H1 (cell line): ENCODE measurements around the gene ENTPD2. TPM values are rescaled to one million over a fixed set of nuclear protein-coding genes. Genes with fewer than 3 reads are reported as not detected.

Experiments used
- CHD2 ChIP-seq: IDR thresholded peaks from 2 replicates; pipeline ENCODE4 v1.6.1; 2012; ENCODE audit warnings: low read length, improper control_type of control experiment
- CREB1 ChIP-seq: IDR thresholded peaks from 2 replicates; pipeline ENCODE4 v1.6.1; 2012; ENCODE audit warnings: inconsistent platforms
- POLR2AphosphoS5 ChIP-seq: IDR thresholded peaks from 2 replicates; pipeline ENCODE4 v1.6.1; 2011; ENCODE audit warnings: low read depth, low read length
- POU5F1 ChIP-seq: IDR thresholded peaks from 2 replicates; pipeline ENCODE4 v1.6.1; 2011; ENCODE audit warnings: low read depth, mild to moderate bottlenecking, low read length, moderate library complexity
- polyA plus RNA-seq, 7 experiments: library from polyadenylated mRNA; depleted of rRNA in 3 of 7; stranded (reverse) in 5 of 7; unstranded in 2 of 7; fragments of >200 nt in 5 of 7; fragments of 200-250 nt in 2 of 7; gene quantifications; 1 replicate in 5 of 7; 2 replicates in 1 of 7; 4 replicates in 1 of 7; pipeline versions ENCODE4 v1.2.1 to v1.2.3, GENCODE V29; 2011 to 2013; ENCODE audit warnings: missing spikeins in 2 of 7, mixed read lengths in 2 of 7
- total RNA-seq: library from RNA; stranded (reverse); fragmentation: NEBNext Ultra II Directional; extraction: Animal tissue kit (Norgen Biotek cat#: 25700); gene quantifications from 2 replicates; pipeline ENCODE4 v1.2.1, GENCODE V29; 2021
- TF ChIP-seq, protein P1 (sequence below): fragments of 300-600 bp; sonication (generic); IDR thresholded peaks from 2 replicates; pipeline ENCODE4 v1.7.1; 2012; ENCODE audit warnings: low read length, moderate library complexity, mild to moderate bottlenecking, inconsistent platforms; ENCODE audit not compliant: insufficient replicate concordance

Gene ENTPD2
- total and polyA plus RNA-seq, 2 of the 8 experiments (the other 6 are each of a cell fraction or from before 2014, with no cell fraction given), result 0.65 to 3.8 TPM

DNA sequence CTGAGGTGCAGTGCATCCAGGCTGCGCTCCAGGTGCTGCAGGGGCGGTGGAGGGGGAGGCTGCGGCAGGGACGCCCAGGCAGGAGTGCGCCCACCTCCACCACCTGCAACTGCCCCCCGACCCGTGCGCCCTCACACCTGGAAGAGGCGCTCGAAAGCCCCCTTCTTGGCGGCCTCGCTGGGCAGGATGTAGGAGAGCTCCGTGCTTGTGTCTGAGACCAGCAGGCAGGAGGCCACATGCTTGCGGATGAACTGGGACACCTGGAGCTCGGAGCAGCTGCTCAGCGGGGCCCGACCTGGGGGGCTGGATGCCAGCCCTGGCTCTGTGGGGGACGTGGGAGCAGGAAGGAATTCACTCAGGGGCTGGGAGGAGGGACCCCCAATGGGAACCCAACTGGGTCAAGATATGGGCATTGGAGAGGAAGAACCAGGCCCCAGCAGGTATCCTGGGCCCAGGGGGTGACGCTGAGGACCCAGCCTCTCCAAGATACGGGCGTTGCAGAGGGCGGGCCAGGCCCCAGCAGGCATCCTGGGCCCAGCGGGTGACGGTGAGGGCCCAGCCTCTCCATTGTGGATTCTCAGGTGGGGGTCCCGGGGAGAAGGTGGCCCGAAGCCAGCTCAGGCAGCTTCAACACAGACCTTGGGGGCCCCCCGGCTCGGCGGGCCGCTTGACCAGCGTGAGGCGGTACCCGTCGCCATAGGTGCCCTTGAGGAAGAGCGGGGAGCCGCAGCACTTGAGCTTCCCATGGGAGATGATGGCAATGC, 38.9 kb downstream of the ENTPD2 start (continued):
- TF ChIP-seq, protein P1, sequence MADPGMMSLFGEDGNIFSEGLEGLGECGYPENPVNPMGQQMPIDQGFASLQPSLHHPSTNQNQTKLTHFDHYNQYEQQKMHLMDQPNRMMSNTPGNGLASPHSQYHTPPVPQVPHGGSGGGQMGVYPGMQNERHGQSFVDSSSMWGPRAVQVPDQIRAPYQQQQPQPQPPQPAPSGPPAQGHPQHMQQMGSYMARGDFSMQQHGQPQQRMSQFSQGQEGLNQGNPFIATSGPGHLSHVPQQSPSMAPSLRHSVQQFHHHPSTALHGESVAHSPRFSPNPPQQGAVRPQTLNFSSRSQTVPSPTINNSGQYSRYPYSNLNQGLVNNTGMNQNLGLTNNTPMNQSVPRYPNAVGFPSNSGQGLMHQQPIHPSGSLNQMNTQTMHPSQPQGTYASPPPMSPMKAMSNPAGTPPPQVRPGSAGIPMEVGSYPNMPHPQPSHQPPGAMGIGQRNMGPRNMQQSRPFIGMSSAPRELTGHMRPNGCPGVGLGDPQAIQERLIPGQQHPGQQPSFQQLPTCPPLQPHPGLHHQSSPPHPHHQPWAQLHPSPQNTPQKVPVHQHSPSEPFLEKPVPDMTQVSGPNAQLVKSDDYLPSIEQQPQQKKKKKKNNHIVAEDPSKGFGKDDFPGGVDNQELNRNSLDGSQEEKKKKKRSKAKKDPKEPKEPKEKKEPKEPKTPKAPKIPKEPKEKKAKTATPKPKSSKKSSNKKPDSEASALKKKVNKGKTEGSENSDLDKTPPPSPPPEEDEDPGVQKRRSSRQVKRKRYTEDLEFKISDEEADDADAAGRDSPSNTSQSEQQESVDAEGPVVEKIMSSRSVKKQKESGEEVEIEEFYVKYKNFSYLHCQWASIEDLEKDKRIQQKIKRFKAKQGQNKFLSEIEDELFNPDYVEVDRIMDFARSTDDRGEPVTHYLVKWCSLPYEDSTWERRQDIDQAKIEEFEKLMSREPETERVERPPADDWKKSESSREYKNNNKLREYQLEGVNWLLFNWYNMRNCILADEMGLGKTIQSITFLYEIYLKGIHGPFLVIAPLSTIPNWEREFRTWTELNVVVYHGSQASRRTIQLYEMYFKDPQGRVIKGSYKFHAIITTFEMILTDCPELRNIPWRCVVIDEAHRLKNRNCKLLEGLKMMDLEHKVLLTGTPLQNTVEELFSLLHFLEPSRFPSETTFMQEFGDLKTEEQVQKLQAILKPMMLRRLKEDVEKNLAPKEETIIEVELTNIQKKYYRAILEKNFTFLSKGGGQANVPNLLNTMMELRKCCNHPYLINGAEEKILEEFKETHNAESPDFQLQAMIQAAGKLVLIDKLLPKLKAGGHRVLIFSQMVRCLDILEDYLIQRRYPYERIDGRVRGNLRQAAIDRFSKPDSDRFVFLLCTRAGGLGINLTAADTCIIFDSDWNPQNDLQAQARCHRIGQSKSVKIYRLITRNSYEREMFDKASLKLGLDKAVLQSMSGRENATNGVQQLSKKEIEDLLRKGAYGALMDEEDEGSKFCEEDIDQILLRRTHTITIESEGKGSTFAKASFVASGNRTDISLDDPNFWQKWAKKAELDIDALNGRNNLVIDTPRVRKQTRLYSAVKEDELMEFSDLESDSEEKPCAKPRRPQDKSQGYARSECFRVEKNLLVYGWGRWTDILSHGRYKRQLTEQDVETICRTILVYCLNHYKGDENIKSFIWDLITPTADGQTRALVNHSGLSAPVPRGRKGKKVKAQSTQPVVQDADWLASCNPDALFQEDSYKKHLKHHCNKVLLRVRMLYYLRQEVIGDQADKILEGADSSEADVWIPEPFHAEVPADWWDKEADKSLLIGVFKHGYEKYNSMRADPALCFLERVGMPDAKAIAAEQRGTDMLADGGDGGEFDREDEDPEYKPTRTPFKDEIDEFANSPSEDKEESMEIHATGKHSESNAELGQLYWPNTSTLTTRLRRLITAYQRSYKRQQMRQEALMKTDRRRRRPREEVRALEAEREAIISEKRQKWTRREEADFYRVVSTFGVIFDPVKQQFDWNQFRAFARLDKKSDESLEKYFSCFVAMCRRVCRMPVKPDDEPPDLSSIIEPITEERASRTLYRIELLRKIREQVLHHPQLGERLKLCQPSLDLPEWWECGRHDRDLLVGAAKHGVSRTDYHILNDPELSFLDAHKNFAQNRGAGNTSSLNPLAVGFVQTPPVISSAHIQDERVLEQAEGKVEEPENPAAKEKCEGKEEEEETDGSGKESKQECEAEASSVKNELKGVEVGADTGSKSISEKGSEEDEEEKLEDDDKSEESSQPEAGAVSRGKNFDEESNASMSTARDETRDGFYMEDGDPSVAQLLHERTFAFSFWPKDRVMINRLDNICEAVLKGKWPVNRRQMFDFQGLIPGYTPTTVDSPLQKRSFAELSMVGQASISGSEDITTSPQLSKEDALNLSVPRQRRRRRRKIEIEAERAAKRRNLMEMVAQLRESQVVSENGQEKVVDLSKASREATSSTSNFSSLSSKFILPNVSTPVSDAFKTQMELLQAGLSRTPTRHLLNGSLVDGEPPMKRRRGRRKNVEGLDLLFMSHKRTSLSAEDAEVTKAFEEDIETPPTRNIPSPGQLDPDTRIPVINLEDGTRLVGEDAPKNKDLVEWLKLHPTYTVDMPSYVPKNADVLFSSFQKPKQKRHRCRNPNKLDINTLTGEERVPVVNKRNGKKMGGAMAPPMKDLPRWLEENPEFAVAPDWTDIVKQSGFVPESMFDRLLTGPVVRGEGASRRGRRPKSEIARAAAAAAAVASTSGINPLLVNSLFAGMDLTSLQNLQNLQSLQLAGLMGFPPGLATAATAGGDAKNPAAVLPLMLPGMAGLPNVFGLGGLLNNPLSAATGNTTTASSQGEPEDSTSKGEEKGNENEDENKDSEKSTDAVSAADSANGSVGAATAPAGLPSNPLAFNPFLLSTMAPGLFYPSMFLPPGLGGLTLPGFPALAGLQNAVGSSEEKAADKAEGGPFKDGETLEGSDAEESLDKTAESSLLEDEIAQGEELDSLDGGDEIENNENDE, result no peak
- no peak for TF ChIP-seq CHD2
- no peak for TF ChIP-seq POU5F1
- TF ChIP-seq POLR2AphosphoS5, result no peak
- no peak for TF ChIP-seq CREB1
- TF ChIP-seq, all 59 proteins: peak for 0
